NCI-H460 (cell line): Measurements from ENCODE around the gene TRPM5. TPM values are rescaled to one million over a fixed set of nuclear protein-coding genes. Genes with fewer than 3 reads are reported as not detected.

Experiments used
- DNase-seq: peaks from one replicate; pipeline ENCODE4 v3.0.0-alpha.2; 2016; ENCODE audit warnings: low read depth; ENCODE audit errors: extremely low read depth
- total RNA-seq: library from RNA; depleted of rRNA; stranded (reverse); fragments of >200 nt; shearing (Covaris generic); gene quantifications from 2 replicates; pipeline ENCODE4 v1.2.3, GENCODE V29; 2014

TRPM5 gene
- total RNA-seq, 1 experiment from 2014 or later, result not detected

DNA sequence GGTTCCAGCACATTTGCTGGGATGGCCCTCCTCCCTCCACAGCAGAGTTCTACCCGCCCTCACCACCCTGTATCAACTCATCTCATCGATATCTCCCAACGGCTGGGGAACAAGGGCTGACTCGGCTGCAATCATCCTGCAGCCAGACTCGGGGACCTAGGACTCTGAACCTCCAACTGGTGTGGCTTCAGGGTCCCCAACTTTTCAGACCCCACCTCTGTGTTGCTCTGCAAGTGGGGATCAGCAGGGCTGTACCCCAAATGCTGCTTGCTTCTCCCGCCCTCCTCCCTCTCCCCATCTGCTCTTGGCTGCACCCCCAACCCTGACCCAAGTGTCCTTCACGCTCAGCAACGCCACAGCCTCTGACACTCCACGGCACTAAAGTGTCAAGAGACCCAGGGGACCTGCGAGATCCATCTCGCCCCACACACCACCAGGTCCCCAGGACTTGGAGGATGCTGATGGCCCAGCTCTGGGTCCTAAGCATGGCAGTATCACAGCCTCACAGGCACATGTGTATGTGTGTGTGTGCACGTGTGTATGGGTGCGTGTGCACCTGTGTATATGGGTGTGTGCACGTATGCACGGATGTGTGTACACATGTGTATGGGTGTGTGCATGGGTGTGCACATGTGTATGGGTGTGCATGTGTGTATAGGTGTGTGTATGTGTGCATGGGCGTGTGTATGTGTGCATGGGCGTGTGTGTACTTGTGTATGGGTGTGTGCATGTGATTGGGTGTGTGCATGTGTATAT lies 26.9 kb upstream of the TRPM5 start:
- no peak for DNase-seq

DNA sequence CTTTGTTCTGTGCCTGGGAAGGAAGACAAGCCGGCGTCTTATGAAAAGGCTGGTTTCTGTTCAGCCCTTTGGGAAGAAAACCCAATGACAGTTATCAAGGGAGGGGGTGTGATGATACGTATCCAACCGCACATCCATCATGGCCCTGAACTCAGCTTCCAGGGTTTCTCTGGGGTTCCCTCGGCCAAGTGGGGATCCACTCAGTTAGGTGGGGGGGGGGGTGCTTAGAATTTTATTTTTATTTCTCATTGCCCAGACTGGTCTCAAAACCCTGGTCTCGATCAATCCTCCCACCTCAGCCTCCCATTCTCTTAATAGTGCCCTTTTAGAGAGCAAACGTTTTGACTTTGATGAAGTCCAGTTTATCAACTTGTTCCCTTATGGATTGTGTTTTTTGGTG lies 26.2 kb upstream of the TRPM5 start:
- no peak for DNase-seq

DNA sequence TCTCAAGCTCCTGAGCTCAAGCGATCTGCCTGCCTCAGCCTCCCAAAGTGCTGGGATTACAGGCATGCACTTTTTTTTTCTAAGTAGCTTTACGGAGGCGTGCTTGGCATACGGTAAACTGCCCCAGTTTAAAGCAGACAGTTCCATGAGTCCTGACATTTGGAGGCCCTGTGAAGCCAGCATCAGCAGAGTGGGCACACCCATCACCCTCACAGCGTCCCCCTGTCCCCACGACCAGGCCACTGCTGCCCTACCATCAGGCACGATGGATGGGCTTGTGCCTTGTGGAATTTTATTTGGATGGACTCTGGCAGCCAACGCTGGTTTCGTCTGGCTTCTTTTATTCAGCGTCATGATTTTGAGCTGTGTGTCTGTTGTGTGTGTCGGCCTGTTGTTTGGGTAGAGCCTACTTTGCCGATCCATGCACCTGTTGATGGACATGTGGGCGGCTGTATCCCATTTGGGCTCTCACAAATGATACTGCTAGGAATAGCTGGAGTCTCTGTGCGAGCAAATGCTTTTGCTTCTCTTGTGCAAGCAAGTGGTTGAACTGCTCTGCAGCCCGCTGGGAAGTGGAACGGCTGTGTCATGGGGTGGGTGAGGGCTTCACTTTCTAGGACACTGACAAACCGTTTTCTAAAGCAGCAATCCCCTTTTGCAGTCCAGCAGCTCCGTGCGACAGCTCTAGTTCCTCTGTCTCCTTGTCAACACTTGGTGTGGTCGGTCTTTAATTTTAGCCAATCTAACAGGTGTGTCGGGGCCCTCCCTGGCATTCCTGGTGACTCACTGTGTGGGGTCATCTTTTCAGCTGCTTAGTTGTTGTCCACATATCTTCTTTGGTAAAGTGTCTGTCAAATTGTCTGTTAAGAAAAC lies 24.3 kb upstream of the TRPM5 start:
- no peak for DNase-seq

DNA sequence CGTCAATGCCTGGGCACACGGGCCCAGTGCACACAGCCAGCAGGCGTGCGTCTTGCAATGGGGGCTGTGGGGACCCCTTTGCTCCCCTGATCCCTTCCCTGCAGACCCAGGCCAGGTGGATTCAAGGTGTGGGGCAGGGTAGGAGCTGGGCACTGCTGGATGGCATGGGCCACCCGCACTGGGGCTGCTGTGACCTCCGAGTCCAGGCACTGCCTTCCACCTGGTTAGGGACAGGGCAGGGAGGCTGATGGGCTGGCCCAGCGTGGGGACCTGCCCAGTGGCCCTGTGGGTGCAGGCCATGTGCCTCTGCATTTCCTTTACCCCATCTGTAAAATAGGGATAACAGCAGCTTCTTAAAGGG lies 23.4 kb upstream of the TRPM5 start:
- no peak for DNase-seq

DNA sequence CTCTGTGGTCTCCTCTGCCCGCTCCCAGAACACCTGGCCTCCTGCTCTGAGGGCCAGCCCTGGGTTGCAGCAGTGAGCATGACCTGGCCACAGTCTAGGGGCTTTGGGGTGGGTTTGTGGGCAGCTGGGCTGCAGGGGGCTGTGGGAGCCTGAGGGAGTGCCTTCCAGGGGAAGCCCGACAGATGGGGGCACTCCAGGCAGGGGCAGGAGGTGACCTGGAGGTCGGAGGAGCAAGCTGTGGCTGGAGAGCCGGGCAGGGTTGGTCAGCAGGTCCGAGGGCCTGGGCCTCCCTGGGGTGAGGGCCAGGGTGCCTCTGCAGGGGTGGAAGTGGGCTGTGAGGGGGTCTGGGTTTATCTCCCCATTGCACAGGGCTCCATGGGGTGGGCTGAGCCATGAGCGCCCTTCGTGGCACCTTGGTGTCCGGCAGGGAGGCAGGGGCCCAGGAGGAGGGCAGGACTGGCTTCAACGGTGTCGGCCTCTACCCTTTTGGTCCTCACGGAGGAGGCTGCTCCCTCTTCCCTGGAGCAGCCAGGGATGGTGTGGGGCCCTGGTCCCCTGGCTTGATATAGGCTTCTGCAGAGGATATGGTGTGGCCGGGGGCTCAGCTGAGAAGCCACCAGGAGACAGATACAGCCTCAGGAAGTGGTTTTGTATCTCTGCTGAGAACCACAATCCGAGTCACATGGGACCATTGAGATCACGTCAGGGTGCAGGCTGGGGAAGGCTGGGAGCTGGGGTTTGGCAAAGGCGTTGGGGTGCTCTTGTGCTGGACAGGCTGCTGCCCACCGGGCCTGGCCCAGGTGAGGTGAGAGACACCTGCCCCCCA lies 22.8 kb upstream of the TRPM5 start:
- no peak for DNase-seq

DNA sequence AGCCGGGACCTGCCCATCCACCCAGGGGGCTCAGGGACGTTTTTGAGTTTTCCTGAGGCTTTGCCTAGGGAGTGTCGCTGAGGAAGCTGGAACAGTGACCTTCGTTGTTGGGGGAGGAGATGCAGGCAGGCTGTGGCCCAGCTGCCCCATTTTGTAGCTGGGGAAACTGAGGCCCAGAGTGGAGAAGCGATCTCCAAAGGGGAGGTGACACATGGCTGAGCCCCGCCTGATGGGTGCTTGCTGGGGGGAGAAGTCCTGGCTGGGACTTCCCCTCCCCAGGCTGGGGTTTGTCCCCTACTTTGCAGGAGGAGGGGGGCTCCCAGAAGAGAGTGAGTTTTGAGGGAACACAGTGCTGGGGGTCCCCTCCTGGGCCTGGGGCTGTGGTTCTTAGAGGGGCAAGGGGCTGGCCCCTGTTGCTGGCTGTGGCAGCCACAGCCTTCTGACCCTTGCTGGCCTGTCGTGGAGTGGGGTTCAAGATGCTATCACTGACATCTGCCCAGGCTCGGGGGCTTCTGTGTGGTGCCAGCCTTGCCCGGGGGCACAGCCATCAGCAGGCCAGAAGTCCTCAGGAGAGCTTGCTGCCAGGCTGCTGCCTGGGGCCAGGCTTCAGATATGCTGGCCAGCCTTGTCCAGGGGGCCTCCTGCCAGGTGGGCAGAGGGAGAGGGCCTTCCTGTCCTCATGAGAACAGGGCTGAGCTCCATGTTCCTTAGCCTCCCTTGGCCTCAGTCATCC lies 21.9 kb upstream of the TRPM5 start:
- DNase-seq, result no peak

DNA sequence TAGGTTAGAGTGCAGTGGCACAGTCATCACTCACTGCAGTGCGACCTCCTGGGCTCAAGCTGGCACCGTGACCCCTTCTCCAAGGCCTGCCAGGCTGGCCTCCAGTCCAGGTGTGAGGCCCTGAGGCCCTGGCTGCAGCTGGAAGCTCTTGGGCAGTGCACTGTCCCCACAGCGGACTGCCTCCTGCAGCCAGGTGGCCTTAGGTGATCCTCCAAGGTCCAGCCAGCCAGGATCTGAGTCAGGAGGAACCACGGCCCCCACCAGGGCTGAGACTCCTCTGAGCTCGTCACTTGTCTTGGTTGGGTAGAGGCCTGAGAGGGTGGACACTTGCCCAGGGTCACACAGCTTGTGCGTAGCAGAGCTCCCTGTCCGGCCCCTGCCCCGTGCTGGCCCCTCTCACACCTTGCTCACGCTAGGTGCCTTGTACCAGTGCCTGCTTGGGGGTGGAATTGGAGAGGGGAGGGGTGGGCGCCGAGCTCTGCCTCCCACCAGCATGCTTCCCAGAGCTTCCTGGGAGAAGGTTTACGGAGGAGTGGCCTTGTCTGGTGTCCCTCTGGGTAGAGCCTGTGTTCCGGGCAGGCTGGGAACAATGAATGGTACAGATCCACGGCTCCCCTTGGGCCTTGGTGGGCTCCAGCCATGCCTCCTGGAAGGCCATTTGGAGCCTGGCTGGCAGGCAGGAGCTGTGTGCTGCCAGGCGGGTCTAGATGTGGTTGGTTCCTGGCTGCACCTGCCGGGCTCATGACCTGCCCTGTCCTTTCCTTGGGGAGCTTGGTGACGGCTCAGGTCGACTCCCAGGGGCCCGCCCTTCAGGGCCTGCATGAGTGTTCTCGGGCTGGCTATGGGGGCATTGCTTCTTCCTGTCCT lies 21.1 kb upstream of the TRPM5 start:
- no peak for DNase-seq

DNA sequence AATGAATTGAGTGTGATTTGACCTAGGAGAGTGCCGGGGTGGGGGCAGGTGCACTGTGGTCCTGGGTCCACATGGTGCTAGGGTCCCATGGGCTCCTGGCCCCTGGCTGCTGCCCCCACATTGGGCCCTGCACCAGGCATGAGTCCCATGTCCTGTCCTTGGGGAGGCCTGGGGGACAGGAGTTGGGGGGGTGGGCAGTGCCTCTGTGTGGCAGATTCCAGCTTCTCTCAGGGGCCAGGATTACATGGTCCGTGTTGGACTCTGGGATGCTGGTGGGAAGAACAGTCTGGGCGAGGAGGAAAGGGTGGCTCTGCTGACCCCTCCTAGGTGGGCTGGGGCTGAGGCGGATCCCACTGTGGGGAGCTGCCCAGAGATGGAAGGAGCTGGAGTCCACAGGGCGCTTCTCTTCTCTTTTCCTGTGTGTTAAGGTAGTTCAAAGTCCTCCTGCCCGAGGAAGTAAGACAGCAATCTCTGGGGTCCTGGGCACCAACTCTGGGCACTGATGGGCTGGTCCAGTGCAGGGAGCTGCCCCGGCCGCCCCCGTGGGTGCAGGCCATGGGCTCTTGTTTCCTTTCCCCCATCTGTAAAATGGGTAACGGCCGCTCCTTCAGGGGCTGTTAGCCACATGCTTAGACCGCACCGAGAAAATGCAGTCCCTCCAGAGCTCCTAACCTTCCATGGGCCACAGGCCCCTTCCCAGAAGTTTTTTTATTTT lies 20.3 kb upstream of the TRPM5 start:
- DNase-seq, result no peak

DNA sequence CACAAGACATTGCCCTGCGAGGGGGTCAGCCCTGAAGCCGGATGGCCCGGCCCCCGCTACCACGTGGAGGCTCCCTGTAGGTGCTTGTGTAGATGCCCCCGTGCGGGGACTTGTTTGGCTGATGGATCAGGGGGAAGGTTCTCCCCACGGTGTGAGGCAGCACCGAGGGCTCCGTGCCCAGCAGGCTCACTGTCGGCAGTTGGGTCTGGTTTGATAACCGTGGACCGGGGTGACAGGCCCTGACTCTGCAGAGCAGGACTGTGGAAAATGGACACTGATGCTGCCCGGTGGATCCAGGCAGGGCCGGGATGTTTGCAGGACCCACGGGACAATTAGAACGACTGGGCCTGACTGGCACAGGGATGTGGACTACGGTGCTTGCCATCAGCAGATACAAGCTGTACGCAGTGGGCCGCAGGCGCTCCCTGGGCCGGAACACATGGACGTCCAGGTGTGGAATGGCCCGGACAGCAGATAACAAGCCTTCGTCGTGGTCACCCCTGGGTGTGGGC lies 19.5 kb upstream of the TRPM5 start:
- DNase-seq, result no peak

DNA sequence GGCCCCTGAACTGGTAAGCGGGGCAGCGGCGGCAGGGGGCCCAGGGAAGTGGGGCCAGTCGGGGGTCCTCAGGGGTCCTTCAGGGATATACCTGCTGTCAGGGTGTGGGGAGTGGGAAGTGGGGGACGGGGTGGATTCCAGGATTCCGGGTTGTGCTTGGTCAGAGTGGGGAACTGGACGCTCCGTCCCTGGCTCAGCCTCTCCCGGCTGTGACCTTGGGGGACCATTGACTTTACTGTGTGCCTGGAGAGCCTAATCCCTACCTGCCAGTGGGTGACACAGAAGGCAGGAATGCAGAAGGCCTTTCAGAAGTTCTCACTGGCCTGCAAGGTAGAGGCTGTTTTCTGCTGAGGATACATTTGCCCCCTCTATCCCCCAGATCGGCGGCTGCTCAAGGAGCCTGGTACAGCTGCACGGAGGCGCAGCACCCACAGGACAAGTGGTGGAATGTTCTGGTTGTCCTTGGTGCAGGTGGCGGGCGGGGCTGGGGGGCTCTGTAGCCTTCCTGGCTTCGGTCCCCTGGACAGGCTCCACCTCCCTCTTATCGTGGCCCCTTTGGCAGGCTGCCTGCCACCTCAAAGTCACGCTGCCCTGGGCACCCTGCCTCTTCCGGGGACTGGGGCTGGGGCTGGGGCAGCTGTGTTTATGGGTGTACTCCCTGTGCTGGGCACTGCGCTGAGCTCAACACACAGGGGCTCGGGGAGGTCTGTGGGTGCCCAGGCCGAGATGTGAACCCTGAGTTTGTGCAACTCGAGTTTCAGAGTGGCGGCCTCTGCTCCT lies 18.9 kb upstream of the TRPM5 start:
- DNase-seq, result no peak

DNA sequence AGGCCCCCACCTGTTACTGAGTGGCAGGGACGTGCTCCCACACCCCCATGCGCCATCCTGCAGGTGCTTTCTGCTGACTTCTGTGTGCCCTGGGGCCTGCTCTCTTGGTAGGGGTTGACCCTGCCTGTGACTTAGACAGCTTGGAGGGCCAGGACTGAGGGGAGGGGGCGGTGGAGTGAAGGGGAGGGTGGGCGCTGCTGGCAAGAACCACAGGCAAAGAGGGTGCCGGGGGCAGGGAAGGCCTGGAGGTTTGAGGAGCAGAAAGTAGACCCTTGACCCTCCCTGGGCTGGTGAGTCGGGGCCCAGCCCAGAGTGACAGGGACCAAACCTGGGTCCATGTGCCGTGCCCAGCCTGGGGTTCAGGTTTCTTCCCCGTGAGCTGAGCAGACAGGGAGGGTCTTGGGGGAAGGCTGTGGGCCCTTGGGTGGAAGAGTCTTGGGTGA lies 18.2 kb upstream of the TRPM5 start:
- no peak for DNase-seq

DNA sequence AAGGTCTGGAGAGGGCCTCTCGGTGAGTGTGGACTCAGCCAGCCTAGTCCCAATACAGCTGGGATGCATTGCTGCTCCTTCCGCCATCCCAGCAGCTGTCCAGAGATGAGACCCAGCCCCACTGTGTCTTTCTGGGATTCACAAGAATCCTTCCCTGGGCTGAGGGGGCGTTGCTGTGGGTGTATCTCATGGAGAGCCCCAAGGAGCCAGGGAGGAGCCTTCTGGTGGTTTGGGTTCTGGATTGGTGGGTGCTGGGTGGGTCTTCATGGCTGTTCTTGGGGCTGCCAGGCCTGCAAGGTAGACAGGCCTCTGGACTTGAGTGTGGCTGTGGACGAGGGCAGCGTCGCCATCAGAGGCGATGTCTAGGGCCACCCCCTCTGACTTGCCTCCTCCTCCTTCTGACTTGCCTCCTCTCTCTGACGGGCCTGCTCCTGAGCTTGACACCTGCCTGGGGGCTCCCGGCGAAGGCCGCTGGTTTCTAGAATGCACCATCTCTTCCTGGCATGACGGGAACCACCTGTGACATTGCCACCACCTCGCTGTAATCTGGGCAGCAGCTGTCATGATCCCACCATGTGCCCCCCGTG lies 17.7 kb upstream of the TRPM5 start:
- DNase-seq, result no peak

DNA sequence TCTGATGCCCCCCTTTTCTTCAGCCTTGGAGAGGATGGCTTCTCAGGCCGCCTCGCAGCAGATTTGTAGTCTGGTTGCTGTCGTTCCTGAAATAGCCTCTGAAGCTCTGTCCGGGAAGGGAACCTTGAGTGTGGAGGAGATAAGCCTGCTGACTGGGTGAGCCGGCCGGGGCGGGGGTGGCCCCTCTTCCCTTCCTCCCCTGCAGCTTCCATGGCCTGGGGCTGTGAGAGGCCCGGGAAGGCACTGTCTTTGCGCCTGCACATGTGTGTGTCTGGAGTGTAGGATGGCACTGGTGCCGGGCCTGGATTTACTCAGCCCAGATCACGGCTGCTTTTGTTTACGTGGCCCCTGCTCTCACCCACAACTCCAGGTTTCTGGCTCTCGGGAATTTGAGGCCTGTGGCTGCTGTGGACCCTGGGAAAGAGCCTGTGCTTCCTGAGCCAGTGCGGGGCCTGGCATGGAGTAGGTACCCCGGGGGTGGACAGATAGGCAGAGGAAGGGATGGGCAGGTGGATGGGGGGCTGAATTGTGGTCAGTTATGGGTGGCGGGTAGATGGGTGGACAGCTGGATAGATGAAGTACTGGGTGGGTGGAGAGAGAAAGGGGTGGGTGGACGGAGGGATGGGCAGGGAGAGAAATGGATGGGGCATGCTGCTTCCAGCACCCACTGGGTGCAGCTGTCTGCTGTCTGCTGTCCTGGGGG lies 17.1 kb upstream of the TRPM5 start:
- DNase-seq, result no peak

DNA sequence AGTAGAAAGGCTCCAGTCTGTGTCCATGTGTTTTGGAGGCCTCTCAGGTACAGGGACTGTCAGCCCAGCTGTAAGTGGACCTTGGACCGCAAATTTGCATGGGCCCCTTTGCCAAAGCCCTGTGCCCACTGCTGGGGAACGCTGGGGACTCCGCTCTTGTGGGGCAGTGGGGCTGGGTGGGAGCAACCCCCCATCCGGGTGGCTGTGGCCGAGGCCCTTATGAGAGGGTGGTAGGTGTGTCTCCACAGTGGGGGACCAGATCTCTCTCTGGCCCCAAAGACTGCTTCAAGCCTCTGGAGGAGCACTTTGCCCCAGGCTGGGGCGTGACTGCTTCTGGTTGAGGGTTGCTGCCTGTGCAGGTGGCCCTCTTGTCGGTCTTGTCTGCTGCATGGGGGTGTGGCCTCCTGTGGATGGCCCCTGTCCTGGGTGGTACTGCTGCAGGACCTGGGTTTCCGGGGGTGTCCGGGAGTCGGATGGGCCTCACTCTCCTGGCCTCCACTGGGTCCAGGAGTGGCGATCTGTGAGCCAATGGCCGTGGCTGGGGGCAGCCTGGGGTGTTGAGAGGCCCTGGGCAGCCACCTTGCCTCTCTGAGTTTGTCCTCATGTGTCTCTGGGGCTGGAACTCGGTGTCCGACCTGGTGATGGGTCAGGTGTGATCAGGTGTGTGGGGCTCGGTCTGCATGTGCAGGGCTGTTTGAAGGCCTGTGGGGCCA lies 16.4 kb upstream of the TRPM5 start:
- no peak for DNase-seq

DNA sequence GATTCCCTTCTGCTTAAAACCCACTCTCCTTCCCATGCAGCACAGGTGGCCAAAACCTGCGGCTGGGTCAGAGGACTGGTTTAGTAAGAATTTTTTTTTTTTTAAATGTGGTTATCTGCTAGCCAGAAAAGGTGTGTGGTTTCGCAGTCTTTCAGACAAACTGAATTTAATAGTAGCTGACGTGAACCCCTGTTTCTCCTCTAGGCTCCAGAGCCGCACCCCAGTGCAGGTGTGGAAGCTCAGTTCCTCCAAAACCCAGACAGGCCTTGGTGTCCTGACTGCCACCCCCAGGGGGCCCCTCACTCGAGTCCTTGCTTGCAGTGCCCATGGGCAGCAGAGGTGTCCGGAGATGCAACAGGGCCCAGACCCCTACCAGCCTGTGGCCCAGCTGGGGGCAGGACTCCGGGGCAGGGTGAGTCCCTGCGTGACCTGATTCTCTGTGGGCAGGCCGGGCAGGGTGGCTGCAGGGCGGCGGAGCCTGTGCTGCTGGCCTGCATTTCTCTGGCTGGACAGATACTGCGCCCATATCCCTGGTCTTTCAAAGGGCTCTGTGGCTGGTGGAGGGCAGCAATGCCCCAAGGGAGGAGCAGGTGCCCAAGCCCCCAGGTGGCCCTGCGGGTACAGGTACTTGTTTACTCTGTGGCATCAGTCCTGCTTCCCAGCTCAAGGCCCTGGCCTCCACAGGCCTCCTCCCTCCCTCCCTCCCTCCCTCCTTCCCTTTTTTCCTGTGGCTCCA lies 15.7 kb upstream of the TRPM5 start:
- no peak for DNase-seq
